GM18951 (cell line): ENCODE measurements around the gene APP.

ENCODE experiments used
- POLR2A ChIP-seq: IDR thresholded peaks from 4 replicates; pipeline ENCODE4 v1.6.1; 2011; ENCODE audit warnings: mild to moderate bottlenecking; ENCODE audit not compliant: insufficient read length, insufficient read depth; ENCODE audit errors: extremely low read depth
- in situ Hi-C: fragments of 300-500 bp; cut with MboI; formaldehyde crosslinking; loops from one replicate; pipeline ENCODE4 v1.12.0; 2022; ENCODE audit warnings: low sequenced_read_pairs, mixed read lengths, inconsistent platforms; ENCODE audit not compliant: unreplicated experiment

The APP gene

GRCh38 chr21:26170471-26171257 is at the start of gene APP:
Gene APP, minus strand, starts transcription at chr21:26170770. Its CDS starts 150 bp downstream, at chr21:26170620.
- TF ChIP-seq POLR2A: peak; percentile 70
- in situ Hi-C loops: loop anchor here (25.0 kb wide), 1 partner anchor 558 kb away; the partner anchor contains the start of gene MRPL39

- no peak for TF ChIP-seq POLR2A
- in situ Hi-C loops: no loop called here
Observed at GRCh38 chr21:26212220-26212619, 41.6 kb upstream of the APP start.

- in situ Hi-C loops: no loop called here
- TF ChIP-seq POLR2A: no peak
Observed at GRCh38 chr21:26210614-26211013, 40.0 kb upstream of the APP start.

GRCh38 chr21:26207021-26207420 is 36.5 kb upstream of the APP start:
- in situ Hi-C loops: no loop called here
- TF ChIP-seq POLR2A: no peak

GRCh38 chr21:26199456-26199855 is 28.9 kb upstream of the APP start:
- no peak for TF ChIP-seq POLR2A
- in situ Hi-C loops: no loop called here

GRCh38 chr21:26195708-26196107 is 25.1 kb upstream of the APP start:
- in situ Hi-C loops: no loop called here

GRCh38 chr21:26194811-26195251 is 24.3 kb upstream of the APP start:
- in situ Hi-C loops: no loop called here

More at GRCh38 chr21:26195708-26196107, 25.1 kb upstream of the APP start:
- no peak for TF ChIP-seq POLR2A

GRCh38 chr21:26194326-26194725 is 23.8 kb upstream of the APP start:
- TF ChIP-seq POLR2A: no peak
- in situ Hi-C loops: no loop called here

More at GRCh38 chr21:26194811-26195251, 24.3 kb upstream of the APP start:
- TF ChIP-seq POLR2A: no peak

- in situ Hi-C loops: no loop called here
- no peak for TF ChIP-seq POLR2A
Observed at GRCh38 chr21:26191609-26192008, 21.0 kb upstream of the APP start.

- no peak for TF ChIP-seq POLR2A
- in situ Hi-C loops: no loop called here
Observed at GRCh38 chr21:26188422-26188821, 17.9 kb upstream of the APP start.

- in situ Hi-C loops: no loop called here
- TF ChIP-seq POLR2A: no peak
Observed at GRCh38 chr21:26185446-26185845, 14.9 kb upstream of the APP start.

- no peak for TF ChIP-seq POLR2A
- in situ Hi-C loops: no loop called here
Observed at GRCh38 chr21:26185021-26185420, 14.5 kb upstream of the APP start.

- in situ Hi-C loops: no loop called here
- no peak for TF ChIP-seq POLR2A
Observed at GRCh38 chr21:26179501-26179900, 8.9 kb upstream of the APP start.

- in situ Hi-C loops: no loop called here
- no peak for TF ChIP-seq POLR2A
Observed at GRCh38 chr21:26177746-26178426, 7.3 kb upstream of the APP start.
